Measurements from ENCODE around the gene UBL7.

UBL7 gene

GRCh38 chr15:74451861-74452835, 8.8 kb downstream of the UBL7 start:
- Histone ChIP-seq H3K4me3 (ENCODE audit: low read depth in 1 of 2, low read length in 2 of 2) (no peak overlapping the region), H3K9me3 (ENCODE audit: control insufficient read depth in 1 of 2, low read length in 2 of 2) (no peaks in the 10 kb centered on the region), H3K27me3 (ENCODE audit: control insufficient read depth in 1 of 2, insufficient read depth in 2 of 2, low read length in 2 of 2) (no peaks in the 10 kb centered on the region), H3K9ac (ENCODE audit: low read depth in 1 of 2, low read length in 2 of 2) (no peak overlapping the region), H3K36me3 (ENCODE audit: control insufficient read depth in 1 of 2, insufficient read depth in 2 of 2, low read length in 2 of 2) (peaks cover 47 to 68% of the 10 kb centered on the region in 2 donors), H3K27ac (ENCODE audit: low read depth, low read length) (no peak overlapping the region), H3K4me1 (ENCODE audit: control insufficient read depth in 1 of 2, insufficient read depth in 2 of 2, low read length in 2 of 2) (no peaks in the 10 kb centered on the region)

- H3K4me3 ChIP-seq (ENCODE audit: low read depth in 1 of 2, low read length in 2 of 2): no peak overlapping the region
- H3K4me1 ChIP-seq (ENCODE audit: control insufficient read depth in 1 of 2, insufficient read depth in 2 of 2, low read length in 2 of 2): no peaks in the 10 kb centered on the region
- no peaks in the 10 kb centered on the region for H3K9me3 ChIP-seq (ENCODE audit: control insufficient read depth in 1 of 2, low read length in 2 of 2)
- no peaks in the 10 kb centered on the region for H3K27me3 ChIP-seq (ENCODE audit: control insufficient read depth in 1 of 2, insufficient read depth in 2 of 2, low read length in 2 of 2)
- peaks cover 47 to 72% of the 10 kb centered on the region in 2 donors for H3K36me3 ChIP-seq (ENCODE audit: control insufficient read depth in 1 of 2, insufficient read depth in 2 of 2, low read length in 2 of 2)
- no peak overlapping the region for H3K27ac ChIP-seq (ENCODE audit: low read depth, low read length)
- no peak overlapping the region for H3K9ac ChIP-seq (ENCODE audit: low read depth in 1 of 2, low read length in 2 of 2)
Observed at GRCh38 chr15:74451322-74451721, 9.6 kb downstream of the UBL7 start.

- Histone ChIP-seq H3K27me3 (ENCODE audit: control insufficient read depth in 1 of 2, insufficient read depth in 2 of 2, low read length in 2 of 2) (no peaks in the 10 kb centered on the region), H3K9ac (ENCODE audit: low read depth in 1 of 2, low read length in 2 of 2) (no peak overlapping the region), H3K27ac (ENCODE audit: low read depth, low read length) (no peak overlapping the region), H3K4me1 (ENCODE audit: control insufficient read depth in 1 of 2, insufficient read depth in 2 of 2, low read length in 2 of 2) (no peaks in the 10 kb centered on the region), H3K36me3 (ENCODE audit: control insufficient read depth in 1 of 2, insufficient read depth in 2 of 2, low read length in 2 of 2) (peaks cover 57 to 84% of the 10 kb centered on the region in 2 donors), H3K9me3 (ENCODE audit: control insufficient read depth in 1 of 2, low read length in 2 of 2) (no peaks in the 10 kb centered on the region), H3K4me3 (ENCODE audit: low read depth in 1 of 2, low read length in 2 of 2) (no peak overlapping the region)
Observed at GRCh38 chr15:74449643-74450205, 11.2 kb downstream of the UBL7 start.

GRCh38 chr15:74449095-74449494, 11.9 kb downstream of the UBL7 start:
- H3K36me3 ChIP-seq (ENCODE audit: control insufficient read depth in 1 of 2, insufficient read depth in 2 of 2, low read length in 2 of 2): peaks cover 53 to 84% of the 10 kb centered on the region in 2 donors
- no peaks in the 10 kb centered on the region for H3K27me3 ChIP-seq (ENCODE audit: control insufficient read depth in 1 of 2, insufficient read depth in 2 of 2, low read length in 2 of 2)
- H3K4me3 ChIP-seq (ENCODE audit: low read depth in 1 of 2, low read length in 2 of 2): no peak overlapping the region
- H3K9me3 ChIP-seq (ENCODE audit: control insufficient read depth in 1 of 2, low read length in 2 of 2): no peaks in the 10 kb centered on the region
- no peak overlapping the region for H3K9ac ChIP-seq (ENCODE audit: low read depth in 1 of 2, low read length in 2 of 2)
- no peaks in the 10 kb centered on the region for H3K4me1 ChIP-seq (ENCODE audit: control insufficient read depth in 1 of 2, insufficient read depth in 2 of 2, low read length in 2 of 2)
- no peak overlapping the region for H3K27ac ChIP-seq (ENCODE audit: low read depth, low read length)

- no peaks in the 10 kb centered on the region for H3K4me1 ChIP-seq (ENCODE audit: control insufficient read depth in 1 of 2, insufficient read depth in 2 of 2, low read length in 2 of 2)
- peaks cover 49 to 60% of the 10 kb centered on the region in 2 donors for H3K36me3 ChIP-seq (ENCODE audit: control insufficient read depth in 1 of 2, insufficient read depth in 2 of 2, low read length in 2 of 2)
Observed at GRCh38 chr15:74445816-74446763, 14.9 kb downstream of the UBL7 start.

GRCh38 chr15:74444106-74445062, 16.6 kb downstream of the UBL7 start:
- no peak overlapping the region for H3K4me3 ChIP-seq (ENCODE audit: low read depth in 1 of 2, low read length in 2 of 2)
- no peaks in the 10 kb centered on the region for H3K9me3 ChIP-seq (ENCODE audit: control insufficient read depth in 1 of 2, low read length in 2 of 2)
- H3K27ac ChIP-seq (ENCODE audit: low read depth, low read length): no peak overlapping the region
- no peaks in the 10 kb centered on the region for H3K27me3 ChIP-seq (ENCODE audit: control insufficient read depth in 1 of 2, insufficient read depth in 2 of 2, low read length in 2 of 2)
- peaks cover 32 to 43% of the 10 kb centered on the region in 2 donors for H3K36me3 ChIP-seq (ENCODE audit: control insufficient read depth in 1 of 2, insufficient read depth in 2 of 2, low read length in 2 of 2)
- no peak overlapping the region for H3K9ac ChIP-seq (ENCODE audit: low read depth in 1 of 2, low read length in 2 of 2)
- no peaks in the 10 kb centered on the region for H3K4me1 ChIP-seq (ENCODE audit: control insufficient read depth in 1 of 2, insufficient read depth in 2 of 2, low read length in 2 of 2)

More at GRCh38 chr15:74445816-74446763, 14.9 kb downstream of the UBL7 start:
- no peaks in the 10 kb centered on the region for H3K9me3 ChIP-seq (ENCODE audit: control insufficient read depth in 1 of 2, low read length in 2 of 2)
- H3K4me3 ChIP-seq (ENCODE audit: low read depth in 1 of 2, low read length in 2 of 2): no peak overlapping the region
- H3K9ac ChIP-seq (ENCODE audit: low read depth in 1 of 2, low read length in 2 of 2): no peak overlapping the region
- H3K27me3 ChIP-seq (ENCODE audit: control insufficient read depth in 1 of 2, insufficient read depth in 2 of 2, low read length in 2 of 2): no peaks in the 10 kb centered on the region
- no peak overlapping the region for H3K27ac ChIP-seq (ENCODE audit: low read depth, low read length)

- Histone ChIP-seq H3K9me3 (ENCODE audit: control insufficient read depth in 1 of 2, low read length in 2 of 2) (no peaks in the 10 kb centered on the region), H3K9ac (ENCODE audit: low read depth in 1 of 2, low read length in 2 of 2) (no peak overlapping the region), H3K4me3 (ENCODE audit: low read depth in 1 of 2, low read length in 2 of 2) (no peak overlapping the region), H3K27me3 (ENCODE audit: control insufficient read depth in 1 of 2, insufficient read depth in 2 of 2, low read length in 2 of 2) (no peaks in the 10 kb centered on the region), H3K36me3 (ENCODE audit: control insufficient read depth in 1 of 2, insufficient read depth in 2 of 2, low read length in 2 of 2) (peaks cover 21 to 32% of the 10 kb centered on the region in 2 donors), H3K4me1 (ENCODE audit: control insufficient read depth in 1 of 2, insufficient read depth in 2 of 2, low read length in 2 of 2) (no peaks in the 10 kb centered on the region), H3K27ac (ENCODE audit: low read depth, low read length) (no peak overlapping the region)
Observed at GRCh38 chr15:74443100-74443909, 17.7 kb downstream of the UBL7 start.

- Histone ChIP-seq H3K9me3 (ENCODE audit: control insufficient read depth in 1 of 2, low read length in 2 of 2) (no peaks in the 10 kb centered on the region), H3K4me3 (ENCODE audit: low read depth in 1 of 2, low read length in 2 of 2) (no peak overlapping the region), H3K9ac (ENCODE audit: low read depth in 1 of 2, low read length in 2 of 2) (no peak overlapping the region), H3K4me1 (ENCODE audit: control insufficient read depth in 1 of 2, insufficient read depth in 2 of 2, low read length in 2 of 2) (no peaks in the 10 kb centered on the region), H3K27ac (ENCODE audit: low read depth, low read length) (no peak overlapping the region), H3K27me3 (ENCODE audit: control insufficient read depth in 1 of 2, insufficient read depth in 2 of 2, low read length in 2 of 2) (no peaks in the 10 kb centered on the region), H3K36me3 (ENCODE audit: control insufficient read depth in 1 of 2, insufficient read depth in 2 of 2, low read length in 2 of 2) (peaks cover 14 to 25% of the 10 kb centered on the region in 2 donors)
Observed at GRCh38 chr15:74442604-74443003, 18.4 kb downstream of the UBL7 start.
